Stimulated activated CD4-positive, alpha-beta T cell treated with anti-CD3 and anti-CD28 coated beads, Interleukin-4, amount 100 ng/mL, for 48 hours (primary cell): ENCODE measurements around the gene GDI1.

Experiments used
- DNase-seq, 2 donors: peaks; one replicate each; pipeline ENCODE4 v3.0.0-alpha.2; 2020; ENCODE audit warnings: low read depth in 2 of 2

The GDI1 gene

DNA sequence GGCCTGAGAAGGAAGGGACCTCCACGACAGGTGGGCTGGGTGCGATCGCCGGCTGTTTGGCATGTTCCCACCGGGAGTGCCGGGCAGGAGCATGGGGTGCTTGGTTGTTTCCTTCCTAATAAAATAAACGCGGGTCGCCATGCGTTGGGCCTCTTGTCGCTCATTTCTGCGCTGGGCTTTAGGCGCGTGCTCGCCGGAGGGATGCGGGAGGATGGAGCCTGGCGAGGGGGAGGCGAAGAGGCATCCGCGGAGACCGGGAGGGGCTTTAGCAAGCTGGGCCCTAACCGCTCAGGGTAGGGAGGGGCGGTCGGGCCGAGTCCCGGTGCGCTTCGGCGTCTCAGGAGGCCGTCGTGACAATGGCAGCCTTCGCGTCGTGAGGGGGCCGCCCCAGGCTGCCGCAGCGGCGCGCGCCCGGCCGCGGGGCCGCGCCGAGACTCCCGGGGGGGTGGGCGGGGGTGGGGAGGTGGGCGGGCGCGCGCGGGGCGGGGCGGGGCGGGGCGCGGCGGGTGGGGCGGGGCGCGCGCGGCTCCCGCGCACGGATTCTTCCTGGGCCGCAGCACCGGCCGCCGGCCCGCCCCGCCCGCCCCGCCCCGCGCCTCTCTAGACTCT is 476 bp upstream of the GDI1 start:
- DNase-seq: no peak

DNA sequence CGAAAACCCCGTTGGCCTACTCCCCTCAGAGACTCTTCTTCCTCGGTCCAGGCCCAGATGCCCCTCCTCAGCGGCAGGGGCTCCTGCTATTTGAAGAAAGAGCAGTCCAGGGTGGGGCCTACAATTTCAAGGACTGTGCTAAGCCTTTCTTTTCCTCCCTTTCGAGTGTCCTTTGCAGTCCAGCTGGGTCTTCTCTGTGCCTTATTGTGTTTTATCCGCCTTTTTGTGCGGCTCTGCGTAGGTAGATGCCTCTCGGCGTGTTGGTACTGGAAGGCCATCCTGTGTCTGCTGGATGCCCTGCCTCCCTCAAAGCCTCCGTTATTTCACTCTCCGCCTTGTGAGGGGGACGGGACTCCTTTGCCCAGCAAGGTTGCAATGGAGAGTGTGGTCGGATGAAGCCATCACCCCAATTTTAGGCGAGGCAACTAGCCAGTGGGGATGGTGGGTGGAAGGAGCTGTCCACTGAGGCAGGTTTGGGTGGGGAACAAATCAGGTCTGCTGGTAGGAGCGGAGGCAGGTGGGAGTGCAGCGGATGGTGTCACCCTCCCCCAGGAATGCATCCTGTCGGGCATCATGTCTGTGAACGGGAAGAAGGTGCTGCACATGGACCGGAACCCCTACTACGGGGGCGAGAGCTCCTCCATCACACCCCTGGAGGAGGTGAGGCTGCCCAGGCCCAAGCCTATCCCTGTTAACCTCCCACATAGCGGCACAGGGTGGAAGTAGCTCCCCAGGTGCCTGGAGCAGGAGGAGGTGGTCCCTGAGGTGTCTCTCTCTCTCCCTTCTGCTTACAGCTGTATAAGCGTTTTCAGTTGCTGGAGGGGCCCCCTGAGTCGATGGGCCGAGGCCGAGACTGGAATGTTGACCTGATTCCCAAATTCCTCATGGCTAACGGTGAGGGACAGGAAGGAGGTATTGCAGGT is 1.3 kb downstream of the GDI1 start:
- no peak for DNase-seq

DNA sequence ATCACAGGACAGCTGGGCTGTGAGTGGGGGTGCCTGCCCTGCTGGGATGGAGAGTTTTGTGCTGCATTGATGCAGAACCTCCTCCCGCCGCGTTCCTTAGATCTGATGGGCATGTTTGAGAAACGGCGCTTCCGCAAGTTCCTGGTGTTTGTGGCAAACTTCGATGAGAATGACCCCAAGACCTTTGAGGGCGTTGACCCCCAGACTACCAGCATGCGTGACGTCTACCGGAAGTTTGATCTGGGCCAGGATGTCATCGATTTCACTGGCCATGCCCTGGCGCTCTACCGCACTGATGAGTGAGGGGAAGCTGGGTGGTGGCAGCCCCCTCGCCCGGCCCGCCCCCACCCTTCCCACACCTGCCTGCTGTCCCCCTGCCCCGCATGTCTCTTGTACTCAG is 2.9 kb downstream of the GDI1 start:
- DNase-seq: no peak

DNA sequence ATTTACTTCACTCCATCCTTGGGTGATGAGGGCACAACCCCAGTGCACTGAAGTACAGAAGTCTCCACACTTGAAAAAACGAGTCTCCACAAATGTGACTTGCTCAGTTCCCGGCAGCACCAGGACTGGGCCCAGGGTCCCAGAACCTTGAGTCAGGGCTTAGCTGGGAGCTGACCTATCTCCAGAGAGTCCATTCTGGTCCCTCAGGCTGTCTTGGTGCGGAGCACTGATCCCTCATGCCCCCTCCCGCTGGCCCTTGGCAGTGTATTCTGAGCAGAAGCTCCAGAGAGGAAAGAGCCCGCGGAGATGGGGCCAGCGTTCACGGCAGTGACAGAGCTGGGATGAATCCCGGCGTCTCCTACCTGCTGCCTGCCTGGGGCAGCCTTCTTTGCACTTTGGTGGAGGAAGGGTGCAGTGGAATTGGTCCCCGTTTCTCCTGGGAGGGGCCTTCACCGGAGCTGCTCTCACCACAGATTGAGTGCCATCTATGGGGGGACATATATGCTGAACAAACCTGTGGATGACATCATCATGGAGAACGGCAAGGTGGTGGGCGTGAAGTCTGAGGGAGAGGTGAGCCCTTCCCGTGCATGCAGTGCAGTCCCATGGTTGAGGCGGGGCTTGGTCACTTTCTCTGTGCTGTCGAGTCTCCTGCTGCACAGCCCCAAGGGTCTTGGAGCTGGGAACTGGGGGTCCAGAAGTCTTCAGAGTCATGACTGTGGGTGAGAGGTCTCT is 3.8 kb downstream of the GDI1 start:
- DNase-seq: no peak

DNA sequence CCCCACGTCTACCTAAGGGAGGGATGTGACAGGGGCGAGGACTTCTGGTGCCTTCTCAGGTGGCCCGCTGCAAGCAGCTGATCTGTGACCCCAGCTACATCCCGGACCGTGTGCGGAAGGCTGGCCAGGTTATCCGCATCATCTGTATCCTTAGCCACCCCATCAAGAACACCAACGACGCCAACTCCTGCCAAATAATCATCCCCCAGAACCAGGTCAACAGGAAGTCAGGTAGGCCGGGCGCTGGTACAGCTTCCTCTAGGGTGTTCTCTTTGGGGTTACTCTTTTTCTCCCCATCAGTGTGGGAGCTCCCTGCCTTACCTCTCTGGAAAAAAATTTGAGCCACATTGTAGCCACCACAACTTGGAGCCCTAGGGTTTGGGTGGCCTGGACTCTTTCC is 4.6 kb downstream of the GDI1 start:
- DNase-seq: no peak

DNA sequence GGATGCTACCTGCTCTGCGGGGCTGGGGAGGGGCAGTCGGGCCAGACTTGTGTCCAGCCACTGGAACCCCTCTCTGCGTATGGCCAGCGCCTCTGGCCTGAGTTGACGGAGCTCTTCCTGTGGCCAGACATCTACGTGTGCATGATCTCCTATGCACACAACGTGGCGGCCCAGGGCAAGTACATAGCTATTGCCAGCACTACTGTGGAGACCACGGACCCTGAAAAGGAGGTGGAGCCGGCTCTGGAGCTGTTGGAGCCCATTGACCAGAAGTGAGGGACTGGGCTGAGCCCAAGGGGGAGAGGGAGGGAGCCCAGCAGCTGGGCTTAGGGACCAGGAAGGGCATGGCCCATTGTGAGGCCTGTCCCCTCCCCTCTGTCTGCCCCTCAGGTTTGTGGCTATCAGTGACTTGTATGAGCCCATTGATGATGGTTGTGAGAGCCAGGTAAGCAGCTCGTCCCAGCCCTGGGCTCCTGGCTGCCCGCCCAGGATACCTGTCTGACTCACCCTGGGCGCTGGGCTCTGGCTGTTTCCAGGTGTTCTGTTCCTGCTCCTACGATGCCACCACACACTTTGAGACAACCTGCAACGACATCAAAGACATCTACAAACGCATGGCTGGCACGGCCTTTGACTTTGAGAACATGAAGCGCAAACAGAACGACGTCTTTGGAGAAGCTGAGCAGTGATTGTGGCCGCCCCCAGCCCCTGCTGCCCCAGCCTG is 5.2 kb downstream of the GDI1 start:
- DNase-seq: no peak

DNA sequence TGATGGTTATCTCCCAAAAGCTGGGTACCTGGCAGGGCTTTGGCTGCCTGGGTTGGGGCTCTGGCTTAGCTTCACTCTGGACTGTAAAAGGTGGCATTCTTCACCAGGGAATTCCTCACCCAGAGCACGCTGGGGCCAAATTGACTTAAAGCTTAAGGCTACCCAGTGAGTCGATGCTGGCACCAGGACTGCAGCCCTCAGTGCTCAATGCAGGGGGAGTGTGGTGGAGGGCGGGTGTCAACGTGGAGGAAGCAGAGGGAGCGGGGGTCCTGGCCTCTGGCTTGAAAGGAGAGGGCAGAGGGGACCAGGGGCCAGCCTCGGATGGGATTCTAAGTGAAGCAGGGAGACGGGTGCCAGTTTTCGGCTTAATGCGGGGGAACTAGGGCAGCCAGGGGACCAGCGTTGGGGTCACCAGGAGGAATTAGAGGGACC is 6.5 kb downstream of the GDI1 start:
- DNase-seq: no peak

DNA sequence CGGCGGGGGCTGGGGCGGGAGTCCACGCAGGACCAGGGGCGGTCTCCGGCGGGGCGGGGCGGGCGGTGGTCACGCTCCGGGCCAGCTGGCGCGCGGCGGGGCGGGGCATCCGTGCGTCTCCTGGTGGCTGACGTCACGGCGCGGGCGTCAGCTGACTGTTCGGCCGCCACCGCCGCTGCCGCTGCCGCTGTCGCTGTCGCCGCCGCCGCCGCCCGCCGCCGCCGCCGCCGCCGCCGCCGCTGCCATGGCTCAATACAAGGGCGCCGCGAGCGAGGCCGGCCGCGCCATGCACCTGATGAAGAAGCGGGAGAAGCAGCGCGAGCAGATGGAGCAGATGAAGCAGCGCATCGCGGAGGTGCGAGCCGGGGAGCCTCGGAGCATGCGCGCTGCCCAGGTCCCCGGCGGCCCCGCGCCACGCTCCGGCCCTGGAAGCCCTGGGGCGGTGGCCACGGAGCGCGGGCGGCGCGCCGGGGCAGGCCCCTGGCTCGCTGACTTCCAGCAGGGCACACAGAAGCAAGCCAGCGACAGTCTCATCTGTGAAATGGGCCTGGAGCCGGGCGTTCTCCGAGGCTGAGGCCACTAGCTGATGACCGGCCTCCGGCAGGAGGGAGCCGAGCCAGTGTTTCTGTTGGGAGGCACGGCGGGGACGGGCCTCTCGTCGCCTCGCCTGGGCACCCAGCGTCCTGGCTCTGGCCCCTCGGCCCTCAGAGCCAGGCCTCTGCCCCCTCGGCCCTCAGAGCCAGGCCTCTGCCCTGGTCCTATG is 7.2 kb downstream of the GDI1 start, which contains the start of gene FAM50A:
FAM50A (plus strand) TSS at position 150 of the 763 bp plus-strand sequence; CDS start at position 245, 95 bp downstream.
- peak; percentile 60 to 64 for DNase-seq

DNA sequence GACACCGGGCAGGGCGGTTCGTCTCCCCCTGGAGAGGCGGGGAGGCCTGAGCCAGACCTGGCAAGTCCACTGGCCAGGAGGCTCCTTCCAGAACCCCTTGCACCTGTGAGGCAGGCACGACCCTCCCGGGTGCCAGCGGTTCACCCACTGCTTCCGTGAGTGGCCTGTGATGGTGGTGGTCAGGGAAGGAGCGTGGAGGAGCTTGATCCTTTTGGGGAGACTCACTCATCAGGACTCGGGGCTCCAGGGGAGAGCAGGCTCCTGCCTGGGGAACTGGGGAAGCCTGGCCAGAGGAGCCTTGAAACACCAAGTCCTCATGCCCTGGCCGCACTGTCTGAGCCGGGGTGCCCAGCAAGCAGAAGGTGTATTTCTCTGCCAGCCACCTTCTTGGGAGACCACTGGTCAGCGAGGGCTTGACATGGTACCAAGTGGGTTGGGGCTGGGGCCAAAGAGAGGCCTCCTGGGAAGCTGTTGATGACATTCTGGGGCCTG is 7.8 kb downstream of the GDI1 start:
- no peak for DNase-seq

DNA sequence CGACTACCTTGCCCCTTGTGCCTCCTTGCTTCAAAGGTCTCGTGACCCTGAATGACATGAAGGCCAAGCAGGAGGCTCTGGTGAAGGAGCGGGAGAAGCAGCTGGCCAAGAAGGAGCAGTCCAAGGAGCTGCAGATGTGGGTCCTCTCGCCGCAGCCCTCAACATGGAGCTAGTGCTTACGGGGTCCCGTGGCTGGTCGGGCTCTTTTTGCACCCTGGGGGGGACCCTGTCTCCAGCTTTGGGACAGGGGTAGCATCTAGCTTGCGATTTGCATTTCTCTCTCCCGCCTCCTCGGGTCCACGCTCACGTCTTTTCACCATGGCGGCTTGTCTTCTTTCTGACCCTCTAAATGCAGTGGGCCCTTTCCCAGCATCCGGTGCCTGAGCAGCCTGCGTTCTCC is 8.8 kb downstream of the GDI1 start:
- DNase-seq: no peak

DNA sequence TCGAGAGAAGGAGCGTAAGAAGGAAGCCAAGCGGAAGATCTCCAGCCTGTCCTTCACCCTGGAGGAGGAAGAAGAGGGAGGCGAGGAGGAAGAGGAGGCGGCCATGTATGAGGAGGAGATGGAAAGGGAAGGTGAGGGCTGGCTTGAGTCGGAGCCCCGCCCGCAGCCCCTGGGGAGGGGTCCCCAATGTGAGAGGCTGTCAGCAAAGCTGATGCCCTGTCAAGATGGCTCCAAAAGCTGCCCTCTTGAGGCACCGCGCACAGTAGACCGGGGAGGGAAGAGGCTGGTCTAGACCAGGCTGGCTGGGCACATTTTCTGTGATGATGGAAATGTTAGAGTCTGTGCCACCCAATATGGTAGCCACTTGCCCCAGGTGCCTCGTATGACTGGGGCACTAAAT is 9.5 kb downstream of the GDI1 start:
- no peak for DNase-seq

DNA sequence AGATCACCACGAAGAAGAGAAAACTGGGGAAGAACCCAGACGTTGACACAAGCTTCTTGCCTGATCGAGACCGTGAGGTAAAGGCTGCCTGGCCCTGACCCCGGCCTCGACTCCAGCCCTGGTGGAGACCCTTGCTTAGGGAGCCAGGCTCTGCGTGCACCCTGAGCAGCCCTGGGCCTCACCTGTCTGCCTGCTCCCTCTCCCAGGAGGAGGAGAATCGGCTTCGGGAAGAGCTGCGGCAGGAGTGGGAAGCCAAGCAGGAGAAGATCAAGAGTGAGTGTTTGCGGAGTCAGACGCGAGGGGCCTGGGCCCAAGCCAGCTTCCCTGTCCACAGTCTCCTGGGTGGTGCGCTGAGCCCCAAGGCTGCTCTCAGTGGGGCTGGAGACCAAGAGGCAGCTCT is 11.5 kb downstream of the GDI1 start:
- no peak for DNase-seq

DNA sequence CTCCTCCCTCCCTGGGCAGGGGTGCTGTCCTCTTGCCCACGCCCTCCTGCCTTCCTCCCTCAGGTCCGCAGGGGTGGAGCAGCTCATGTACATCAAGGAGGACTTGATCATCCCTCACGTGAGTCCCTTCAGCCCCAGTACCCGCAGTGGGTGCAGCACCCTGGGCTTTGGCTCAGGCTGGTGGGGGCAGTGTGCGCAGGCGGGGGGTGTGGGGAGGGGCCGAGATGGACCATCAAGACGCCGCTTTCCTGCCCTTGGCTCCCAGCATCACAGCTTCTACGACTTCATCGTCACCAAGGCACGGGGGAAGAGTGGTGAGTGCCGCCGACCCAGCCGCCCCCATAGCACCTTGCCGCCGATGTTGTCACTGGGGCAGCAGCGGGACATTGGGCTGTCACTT is 12.7 kb downstream of the GDI1 start:
- DNase-seq: no peak

DNA sequence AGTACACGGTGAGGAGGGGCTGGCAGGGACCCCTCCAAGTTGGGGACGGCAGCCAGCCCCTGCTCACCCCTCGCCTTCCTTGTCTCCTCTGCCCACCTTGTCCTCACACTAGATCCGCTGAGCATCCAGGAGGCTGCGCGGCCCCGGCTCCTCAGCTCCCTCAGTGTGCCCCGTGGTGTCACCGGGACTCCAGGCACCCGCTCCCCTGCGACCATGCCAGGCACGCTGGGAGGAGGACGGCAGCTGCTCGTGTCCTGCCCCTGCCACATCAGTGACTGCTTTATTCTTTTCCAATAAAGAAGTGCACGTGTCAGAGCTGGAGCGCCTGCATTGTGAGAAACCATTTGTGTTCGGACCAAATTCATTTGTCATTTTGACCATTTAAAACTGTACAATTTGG is 13.4 kb downstream of the GDI1 start:
- DNase-seq: no peak

DNA sequence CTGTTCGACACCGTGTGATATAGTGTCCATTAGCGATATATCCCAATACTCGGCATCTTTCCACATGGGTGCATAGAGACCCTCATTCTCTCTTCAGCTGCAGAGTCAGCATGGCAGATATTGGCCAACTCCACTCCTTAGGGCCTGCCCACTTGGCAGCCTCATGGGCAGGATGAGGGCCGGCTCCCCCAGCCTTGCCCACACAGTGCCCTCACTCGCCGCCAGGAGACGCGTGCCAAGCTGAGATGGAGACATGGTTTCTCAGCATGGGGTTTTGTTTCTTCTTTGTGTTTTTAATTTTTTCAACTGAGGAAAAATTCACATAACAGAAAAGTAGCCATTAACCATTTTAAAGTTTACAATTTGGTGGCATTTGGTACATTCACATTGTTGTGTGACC is 15.9 kb downstream of the GDI1 start:
- DNase-seq: no peak

DNA sequence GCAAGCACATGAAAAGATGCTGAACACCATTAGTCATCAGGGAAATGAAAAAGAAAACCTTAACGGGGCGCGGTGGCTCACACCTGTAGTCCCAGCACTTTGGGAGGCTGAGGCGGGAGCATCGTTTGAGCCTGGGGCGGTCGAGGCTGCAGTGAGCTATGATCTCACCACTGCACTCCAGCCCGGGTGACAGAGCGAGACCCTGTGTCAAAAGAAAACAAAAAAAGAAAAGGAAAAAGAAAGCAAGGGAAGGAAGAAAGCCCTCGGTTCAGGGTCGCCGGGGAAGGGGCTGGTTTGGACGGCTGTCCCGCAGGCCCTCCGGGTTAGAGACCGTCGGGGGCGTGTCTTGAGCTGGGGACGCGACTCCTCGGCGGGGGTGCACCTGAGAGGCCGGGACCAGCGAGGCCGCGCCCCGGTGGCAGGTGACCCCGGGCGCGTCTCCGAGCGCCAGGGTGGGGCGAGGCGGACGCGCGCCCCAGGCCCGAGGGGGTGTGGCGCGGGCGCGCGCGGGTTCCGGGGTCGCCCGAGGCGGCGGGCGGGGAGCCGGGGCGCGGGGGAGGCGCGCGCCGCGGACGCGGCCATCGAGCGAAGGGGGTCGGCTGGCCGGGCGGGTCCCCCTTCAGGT is 20.6 kb downstream of the GDI1 start:
- DNase-seq: peak in 1 of 2 donors; percentile 27

DNA sequence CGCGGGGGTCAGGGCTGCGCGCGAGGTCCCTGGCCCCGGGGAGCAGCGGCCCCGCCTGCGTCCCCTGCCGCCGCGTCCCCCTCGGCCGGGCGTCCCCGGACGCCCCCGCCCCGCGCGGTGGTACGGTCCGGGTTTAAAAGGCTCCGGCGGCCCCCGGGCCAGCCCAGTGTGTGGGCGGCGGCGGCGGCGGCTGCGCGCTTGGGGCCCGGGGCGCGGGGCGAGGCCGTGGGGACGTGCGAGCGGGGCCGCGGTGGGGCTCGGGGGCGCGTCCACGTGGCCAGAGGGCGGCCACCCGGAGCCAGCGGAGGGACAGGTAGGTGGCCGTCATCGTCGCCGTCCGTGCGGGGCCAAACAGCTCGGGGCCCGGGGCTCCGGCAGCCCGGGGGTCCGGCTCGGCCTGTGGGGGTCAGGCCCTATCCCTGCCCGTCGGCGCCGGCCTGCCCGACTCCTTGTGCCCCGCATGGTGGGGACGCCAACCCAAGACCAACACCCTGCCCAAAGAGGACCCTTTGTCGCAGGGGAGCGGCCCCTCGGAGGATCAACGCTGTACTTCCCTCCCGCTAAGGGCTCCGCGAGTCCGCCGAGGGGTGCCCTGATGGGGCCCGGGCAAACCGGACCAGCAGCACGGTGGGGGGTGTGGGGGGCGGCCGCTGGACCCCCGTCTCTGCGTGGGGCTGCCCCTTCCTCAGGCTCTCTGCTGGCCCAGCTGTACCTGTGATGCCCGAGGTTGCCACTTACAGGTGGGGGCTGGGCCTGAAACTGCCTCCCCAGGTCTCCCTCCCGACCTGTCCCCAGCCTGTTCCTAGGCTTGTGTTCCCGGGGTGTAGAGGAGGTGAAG is 21.4 kb downstream of the GDI1 start, which contains the start of gene PLXNA3:
PLXNA3 (plus strand) TSS at position 166 of the 838 bp plus-strand sequence. CDS start 1,903 bp downstream, outside the sequence.
- peak; percentile 48 to 54 for DNase-seq

DNA sequence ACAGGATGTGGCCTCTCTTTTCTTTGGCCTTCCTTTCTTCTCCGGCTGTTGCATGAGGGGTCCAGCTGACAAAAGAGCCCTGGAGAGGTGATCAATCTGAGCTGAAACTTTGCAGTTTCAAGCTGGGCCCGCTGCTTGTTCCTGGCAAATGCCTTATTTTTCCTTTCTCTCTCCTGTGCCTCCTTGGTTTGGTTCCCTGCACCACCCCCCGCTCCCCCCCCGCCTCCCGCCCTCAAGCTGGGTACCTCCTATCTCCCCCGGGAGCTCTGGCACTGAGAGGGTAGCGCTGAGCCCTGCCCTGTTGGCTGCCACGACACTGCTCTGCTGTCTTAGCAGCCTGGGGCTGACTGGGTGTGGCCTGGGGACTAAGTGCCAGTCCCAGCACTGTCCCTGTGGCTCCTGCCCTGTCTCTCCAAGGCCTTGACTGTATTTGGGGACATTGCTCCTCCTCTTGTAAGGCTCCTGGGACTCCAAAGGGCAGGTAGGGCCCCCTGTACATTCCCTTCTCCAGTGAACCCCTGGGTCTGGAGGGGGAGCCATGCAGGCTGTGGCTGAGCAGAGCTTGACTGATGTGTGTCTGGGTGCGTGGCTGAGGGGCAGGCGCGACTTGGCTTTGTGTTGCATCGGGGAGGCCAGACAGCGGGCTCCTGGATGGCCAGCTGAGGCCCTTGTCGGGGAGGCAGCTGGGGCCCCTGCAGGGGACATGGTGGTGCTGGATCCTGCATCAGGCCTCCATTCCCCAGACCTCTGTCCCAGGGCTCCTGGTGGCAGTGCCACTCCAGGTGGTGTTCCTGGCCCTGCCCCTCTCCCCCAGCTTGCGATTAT is 22.2 kb downstream of the GDI1 start:
- no peak for DNase-seq
